ENCODE data around the gene SH3PXD2A.

SH3PXD2A gene

GRCh38 chr10:103877861-103878260 is 22.5 kb upstream of the SH3PXD2A start:
- DNase-seq, result no peak

- no peak for DNase-seq
Observed at GRCh38 chr10:103876155-103876554, 20.8 kb upstream of the SH3PXD2A start.

GRCh38 chr10:103874730-103875129 is 19.4 kb upstream of the SH3PXD2A start:
- no peak for DNase-seq

GRCh38 chr10:103872137-103872931 is 17.0 kb upstream of the SH3PXD2A start:
- DNase-seq, result no peak

GRCh38 chr10:103871006-103871405 is 15.6 kb upstream of the SH3PXD2A start:
- no peak for DNase-seq

- no peak for DNase-seq
Observed at GRCh38 chr10:103870516-103870915, 15.1 kb upstream of the SH3PXD2A start.

- DNase-seq, result no peak
Observed at GRCh38 chr10:103869336-103869735, 14.0 kb upstream of the SH3PXD2A start.

GRCh38 chr10:103868200-103868599 is 12.8 kb upstream of the SH3PXD2A start:
- no peak for DNase-seq

GRCh38 chr10:103861505-103861904 is 6.1 kb upstream of the SH3PXD2A start:
- no peak for DNase-seq

GRCh38 chr10:103859161-103860086 is 4.0 kb upstream of the SH3PXD2A start:
- peak; percentile 57 for DNase-seq

GRCh38 chr10:103858360-103858759 is 3.0 kb upstream of the SH3PXD2A start:
- DNase-seq, result no peak

GRCh38 chr10:103856797-103857170 is 1.4 kb upstream of the SH3PXD2A start:
- DNase-seq, result no peak

GRCh38 chr10:103855852-103856796 is 748 bp upstream of the SH3PXD2A start:
- no peak for DNase-seq

GRCh38 chr10:103854686-103855391 is 537 bp downstream of the SH3PXD2A start:
- no peak for DNase-seq

GRCh38 chr10:103854265-103854685 is 1.1 kb downstream of the SH3PXD2A start:
- no peak for DNase-seq

- no peak for DNase-seq
Observed at GRCh38 chr10:103853428-103854264, 1.7 kb downstream of the SH3PXD2A start.

GRCh38 chr10:103852856-103853255 is 2.5 kb downstream of the SH3PXD2A start:
- no peak for DNase-seq

- DNase-seq, result no peak
Observed at GRCh38 chr10:103852189-103852711, 3.1 kb downstream of the SH3PXD2A start.

- no peak for DNase-seq
Observed at GRCh38 chr10:103851261-103851660, 4.1 kb downstream of the SH3PXD2A start.

- no peak for DNase-seq
Observed at GRCh38 chr10:103850572-103850895, 4.8 kb downstream of the SH3PXD2A start.
